IPS-18c (cell line): ENCODE data around the gene TRMT11.
"Not testable (repeated sequence)": the region's sequence is repeated elsewhere in the genome, so short reads cannot be mapped to it uniquely, and the experiment has no call there.

Source experiments
- H3K4me3 ChIP-seq: 2 replicates; pipeline ENCODE4 v1.7.0; 2013; ENCODE audit warnings: low read depth, mild to moderate bottlenecking, low read length, moderate library complexity; ENCODE audit not compliant: insufficient read depth
- H3K9me3 ChIP-seq: one replicate; pipeline ENCODE4 v1.6.1; 2013; ENCODE audit warnings: mild to moderate bottlenecking, low read length, moderate library complexity; ENCODE audit not compliant: control insufficient read depth, insufficient read depth

Gene TRMT11

DNA sequence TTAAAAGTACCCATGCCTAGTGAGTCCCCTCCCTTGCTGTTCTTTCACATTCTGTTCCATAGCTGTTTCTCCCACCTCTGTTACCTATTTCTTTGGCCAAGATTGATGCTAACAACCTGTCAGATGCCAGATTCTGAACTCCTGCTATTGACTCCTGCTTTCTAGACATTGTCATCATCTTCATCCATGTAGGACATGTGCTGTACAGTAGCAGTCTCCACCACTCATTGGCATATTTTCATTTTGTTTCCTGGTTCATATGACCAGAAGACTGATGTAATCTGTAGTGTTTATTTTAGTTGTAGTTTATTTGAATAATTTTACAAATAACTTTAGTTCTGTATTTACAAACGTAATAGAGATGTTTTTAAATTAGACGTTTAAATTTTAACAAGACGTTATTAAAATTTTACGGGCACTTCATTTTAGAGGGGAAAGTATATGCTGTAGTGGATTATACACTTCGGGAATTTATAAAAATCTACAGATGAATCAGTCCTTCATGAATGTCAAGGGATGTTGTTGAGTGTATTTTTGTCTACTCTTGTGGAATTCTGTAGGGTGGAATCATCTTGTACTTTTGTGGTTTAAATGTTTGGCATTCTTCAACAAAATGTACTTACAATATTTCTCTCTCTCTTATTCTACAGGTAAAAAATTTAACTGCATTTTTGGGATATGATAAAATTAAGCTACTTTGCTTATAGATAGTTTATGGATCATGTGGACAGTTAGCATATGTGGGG is 34.1 kb downstream of the TRMT11 start:
- no peak overlapping the region for H3K4me3 ChIP-seq

DNA sequence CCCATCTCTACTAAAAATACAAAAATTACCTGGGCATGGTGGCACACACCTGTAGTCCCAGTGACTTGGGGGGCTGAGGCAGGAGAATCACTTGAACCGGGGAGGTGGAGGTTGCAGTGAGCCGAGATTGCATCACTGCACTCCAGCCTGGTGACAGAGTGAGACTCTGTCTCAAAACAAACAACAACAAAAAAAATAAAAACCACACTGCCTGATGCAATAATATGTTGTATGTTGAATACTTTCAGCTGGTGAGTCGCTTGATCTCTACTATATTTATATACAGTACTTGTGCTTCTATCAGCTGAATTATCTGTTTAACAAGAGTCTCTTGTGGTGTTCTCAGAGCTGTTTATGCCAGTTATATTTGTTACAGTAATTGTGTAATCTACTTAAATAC is 37.1 kb downstream of the TRMT11 start:
- H3K9me3 ChIP-seq, H3K4me3 ChIP-seq: not testable (repeated sequence)

More for the DNA sequence above, 34.1 kb downstream of the TRMT11 start:
- H3K9me3 ChIP-seq = no peaks in the 10 kb centered on the region

DNA sequence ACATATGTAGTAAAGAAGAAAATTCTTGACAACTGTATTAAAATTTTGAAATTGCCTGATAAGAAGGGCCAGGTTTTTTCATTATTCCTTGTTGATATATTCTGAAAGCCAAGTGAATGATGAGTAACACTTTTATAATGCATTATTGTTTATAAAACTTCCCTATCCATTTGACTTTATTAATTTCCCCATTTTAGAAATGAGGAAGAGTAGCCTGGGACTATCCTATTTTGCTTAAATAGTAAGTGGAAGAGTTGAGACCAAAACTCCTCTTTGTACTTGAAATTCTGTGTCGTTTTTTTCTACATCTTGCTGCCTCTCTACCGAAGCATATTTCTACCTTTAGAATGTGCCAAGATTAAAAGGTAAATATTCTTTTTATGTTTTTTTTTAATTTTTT is 39.7 kb downstream of the TRMT11 start:
- Histone ChIP-seq H3K4me3 (no peak overlapping the region), H3K9me3 (no peaks in the 10 kb centered on the region)

DNA sequence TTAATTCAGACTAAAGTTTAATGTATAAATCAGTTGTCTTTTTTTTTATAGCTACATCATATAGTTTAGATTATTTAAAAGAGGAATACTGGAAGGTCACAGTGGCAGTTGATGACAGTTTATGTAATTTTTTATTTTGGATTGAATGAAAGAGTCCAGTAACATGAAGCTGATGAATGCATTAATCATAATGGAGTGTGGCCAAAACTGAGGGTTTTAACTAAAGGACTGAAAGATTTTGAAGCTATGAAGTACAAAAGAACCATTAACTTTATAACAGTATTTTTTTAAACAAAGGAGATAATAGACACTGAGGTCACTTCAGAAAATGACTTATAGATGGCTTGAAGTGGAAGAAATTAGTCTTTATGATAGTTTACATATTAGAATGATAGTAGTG is 41.3 kb downstream of the TRMT11 start:
- no peaks in the 10 kb centered on the region for H3K9me3 ChIP-seq
- no peak overlapping the region for H3K4me3 ChIP-seq

DNA sequence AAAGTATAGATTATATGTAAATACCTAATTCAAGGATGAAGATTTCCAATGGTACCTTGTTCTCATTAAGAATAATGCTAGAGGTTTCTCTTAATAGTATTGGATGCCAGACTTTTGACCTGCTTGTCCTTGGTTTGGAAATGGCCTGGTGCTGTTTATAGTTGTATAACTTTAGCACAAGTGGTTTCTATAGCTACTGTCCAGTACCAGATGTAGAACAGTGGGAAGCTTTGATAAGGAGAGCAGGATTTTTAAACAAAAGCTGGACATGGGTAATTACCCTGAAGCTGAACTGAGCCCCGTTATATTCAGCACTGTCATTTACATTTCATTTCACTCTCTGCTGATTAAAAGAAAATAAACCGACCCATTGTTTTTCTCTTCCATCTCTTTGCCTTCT is 43.7 kb downstream of the TRMT11 start:
- Histone ChIP-seq H3K4me3 (no peak overlapping the region), H3K9me3 (no peaks in the 10 kb centered on the region)

DNA sequence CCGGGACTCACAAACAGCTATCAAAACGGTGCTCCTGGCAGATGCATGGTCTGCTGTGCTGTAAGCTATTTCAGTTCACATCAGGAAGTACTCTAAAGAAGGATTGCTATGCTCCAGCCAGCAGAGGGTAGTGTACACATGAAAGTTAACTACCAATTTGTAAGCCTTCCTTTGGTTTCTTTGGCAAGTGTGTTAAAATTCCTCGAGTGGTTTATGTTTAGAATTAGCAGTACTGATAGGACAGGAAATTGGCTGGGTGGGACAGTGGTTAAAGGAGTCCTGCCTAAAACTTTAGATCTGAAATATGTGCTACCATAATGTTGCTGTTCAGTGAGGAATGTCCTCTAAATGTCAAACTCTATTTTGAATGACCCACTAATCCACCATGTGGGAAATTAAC is 47.4 kb downstream of the TRMT11 start:
- no peak overlapping the region for H3K4me3 ChIP-seq
- H3K9me3 ChIP-seq = no peaks in the 10 kb centered on the region

DNA sequence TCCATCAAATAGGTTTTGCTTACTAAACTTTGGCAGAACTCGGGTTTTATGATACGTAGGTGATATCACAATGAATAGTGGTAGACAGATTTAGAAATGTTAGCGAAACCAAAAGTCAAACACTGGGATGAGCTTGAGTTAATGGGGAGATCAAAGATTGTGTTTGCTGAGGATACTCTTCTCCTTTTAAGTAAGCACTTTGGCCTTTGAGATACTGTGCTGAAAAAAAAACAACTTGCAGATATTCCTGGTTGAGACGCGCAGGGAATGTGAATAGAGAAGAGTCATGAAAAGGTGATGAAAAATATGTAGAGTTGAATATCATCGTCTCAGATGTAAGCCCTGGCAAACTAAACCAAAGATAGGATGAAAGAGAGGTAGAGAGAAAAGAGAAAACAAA is 48.3 kb downstream of the TRMT11 start:
- Histone ChIP-seq H3K9me3 (no peaks in the 10 kb centered on the region), H3K4me3 (no peak overlapping the region)

DNA sequence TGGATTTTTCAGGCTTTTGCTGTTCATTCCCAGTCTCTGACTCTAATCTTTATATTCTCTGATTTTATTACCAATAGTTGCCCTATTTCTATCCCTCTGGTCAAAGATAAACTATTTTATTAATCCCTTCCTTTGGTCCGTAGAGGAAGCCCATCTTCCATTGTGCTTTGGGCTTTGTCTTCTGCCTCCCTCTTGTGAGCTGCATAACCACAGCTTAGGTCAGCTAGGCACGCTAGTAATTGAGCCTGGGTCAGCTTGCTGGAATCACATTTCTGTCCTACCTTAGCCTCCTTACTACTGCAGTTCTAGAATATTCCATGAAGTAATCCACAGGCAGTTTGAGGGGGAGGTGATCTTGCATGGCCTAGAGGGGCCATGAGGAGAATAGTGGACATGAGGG is 49.4 kb downstream of the TRMT11 start:
- Histone ChIP-seq H3K4me3 (no peak overlapping the region), H3K9me3 (no peaks in the 10 kb centered on the region)

DNA sequence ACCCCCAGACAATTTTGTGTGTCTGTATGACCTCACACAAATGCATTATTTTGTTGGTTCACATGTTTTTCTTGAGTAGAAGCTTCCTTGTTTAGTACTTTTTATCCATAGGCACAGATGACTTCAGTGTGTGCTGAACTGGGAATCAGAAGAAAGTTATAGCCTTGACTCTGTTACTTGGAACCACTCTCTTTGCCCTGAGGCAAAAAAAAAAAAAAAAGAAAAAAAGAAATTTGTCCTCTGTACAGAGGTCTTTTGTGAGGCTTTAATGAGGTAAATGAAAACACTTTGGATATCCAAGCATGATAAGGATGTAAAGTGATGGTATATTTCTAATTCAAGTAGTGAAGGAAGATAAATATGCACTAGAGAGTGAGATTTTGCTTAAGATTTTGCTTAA is 51.9 kb downstream of the TRMT11 start:
- Histone ChIP-seq H3K9me3 (no peaks in the 10 kb centered on the region), H3K4me3 (no peak overlapping the region)

DNA sequence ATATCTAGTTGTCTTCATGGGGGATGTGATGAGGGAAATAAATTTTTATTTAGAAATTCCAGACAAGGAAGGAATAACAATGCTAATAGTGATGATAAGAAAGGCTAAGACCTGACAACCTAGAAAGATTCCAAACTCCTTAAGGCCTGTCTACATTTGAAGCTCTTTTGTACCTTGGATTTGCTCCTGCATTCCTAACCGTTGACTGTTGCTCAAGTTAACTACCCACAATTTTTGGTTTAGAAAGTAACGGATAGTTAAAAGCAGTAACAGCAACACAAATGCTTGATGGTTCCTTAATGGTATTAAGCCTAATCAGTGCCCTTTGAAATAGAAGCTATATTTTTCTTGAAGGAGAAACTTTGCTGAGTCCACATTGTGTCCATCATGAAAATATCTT is 52.9 kb downstream of the TRMT11 start:
- no peak overlapping the region for H3K4me3 ChIP-seq
- no peaks in the 10 kb centered on the region for H3K9me3 ChIP-seq

DNA sequence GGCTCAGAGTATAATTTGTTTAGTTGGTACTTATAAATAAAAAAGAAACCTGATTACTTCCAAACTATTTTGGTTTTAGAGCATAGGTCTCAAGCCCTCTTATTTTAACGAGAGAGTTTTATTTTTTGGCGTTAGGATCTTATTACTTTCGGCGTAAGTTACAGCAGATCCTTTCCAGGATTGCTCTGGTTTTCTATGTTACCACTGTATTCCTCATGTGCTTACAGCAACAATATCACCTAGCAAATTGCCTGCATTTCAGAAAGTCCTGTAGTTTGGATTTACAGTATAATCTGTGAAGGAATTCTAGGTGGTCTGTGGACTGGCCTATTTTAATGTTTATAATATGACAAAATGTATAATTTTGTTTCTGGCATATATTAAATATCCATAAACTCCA is 54.1 kb downstream of the TRMT11 start:
- Histone ChIP-seq H3K4me3 (no peak overlapping the region), H3K9me3 (no peaks in the 10 kb centered on the region)

DNA sequence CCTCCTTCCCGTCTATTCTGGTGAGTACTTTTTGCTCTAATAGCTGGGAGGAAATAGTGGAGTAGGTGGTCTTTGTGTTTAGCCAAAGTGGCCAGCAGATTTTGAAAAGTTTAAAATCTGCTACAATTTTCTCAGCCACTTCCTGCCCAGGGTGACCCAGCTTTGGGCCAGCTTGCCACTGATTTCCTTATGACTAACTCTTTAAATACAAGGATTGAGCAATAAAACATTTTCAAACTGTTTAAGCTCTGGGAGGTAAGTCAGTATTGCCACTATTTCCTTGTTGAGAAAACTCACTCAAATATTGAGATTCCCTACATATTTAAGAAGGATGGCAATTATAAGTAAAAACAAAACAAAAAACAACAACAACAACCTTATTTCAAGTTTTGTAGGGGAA is 54.5 kb downstream of the TRMT11 start:
- Histone ChIP-seq H3K9me3 (no peaks in the 10 kb centered on the region), H3K4me3 (no peak overlapping the region)

DNA sequence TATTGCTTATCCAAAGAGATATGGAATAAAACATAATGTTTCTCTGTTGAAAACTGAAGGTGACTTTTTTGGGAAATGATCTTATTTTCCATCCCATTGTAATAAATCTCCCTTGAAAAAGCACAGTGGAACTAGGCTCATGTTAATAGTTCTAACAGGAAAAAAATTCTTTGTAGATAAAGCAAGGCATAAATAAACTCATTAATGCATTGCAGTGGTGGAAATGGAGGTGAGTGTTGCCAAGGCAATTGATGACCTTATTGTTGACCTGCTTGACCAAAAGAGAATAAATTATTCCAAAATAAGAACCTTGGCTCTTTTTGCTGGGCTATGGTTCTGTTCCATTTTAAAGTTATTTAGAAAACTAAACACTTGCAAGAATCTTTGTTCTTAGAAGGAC is 55.2 kb downstream of the TRMT11 start:
- Histone ChIP-seq H3K4me3 (no peak overlapping the region), H3K9me3 (no peaks in the 10 kb centered on the region)

DNA sequence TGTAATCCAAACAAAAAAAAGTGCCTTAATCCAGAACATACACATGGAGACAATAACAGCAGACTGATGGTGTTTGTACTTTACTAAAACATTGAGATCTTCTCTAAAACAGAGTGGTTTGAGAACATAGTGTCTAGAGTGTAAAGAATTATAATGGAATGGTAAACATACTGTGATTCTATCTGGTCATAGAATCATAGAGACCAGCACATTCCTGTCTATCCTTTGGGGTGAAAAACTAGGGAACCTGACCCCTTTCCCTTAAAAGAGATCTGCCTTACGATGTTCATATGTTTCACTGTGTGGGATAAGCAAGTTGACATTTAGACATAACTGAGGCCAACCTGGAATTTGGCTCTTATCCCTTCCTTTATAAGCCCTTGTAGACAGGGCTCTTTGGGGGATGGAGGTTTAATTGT is 55.7 kb downstream of the TRMT11 start:
- no peaks in the 10 kb centered on the region for H3K9me3 ChIP-seq

DNA sequence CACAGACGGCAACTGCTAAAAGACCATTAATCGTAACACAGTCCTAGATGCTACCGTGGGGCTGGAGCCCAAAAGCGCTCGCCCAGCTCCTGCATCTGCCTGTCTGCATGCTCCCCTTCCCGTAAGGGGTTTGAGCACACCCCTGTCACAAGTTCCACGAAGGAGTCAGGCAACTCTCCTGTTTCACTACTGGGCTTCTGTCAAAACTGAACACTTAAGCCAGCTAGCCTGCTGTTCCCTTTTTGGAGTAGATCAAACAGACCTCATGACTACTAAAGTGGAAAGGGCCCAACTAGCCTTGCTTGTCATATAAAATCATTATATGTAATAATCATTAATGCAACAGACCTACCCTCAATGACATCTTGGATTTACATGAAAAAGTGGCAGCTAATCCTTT is 61.3 kb downstream of the TRMT11 start:
- H3K9me3 ChIP-seq = no peaks in the 10 kb centered on the region

More for the DNA sequence above, 55.7 kb downstream of the TRMT11 start:
- no peak overlapping the region for H3K4me3 ChIP-seq

DNA sequence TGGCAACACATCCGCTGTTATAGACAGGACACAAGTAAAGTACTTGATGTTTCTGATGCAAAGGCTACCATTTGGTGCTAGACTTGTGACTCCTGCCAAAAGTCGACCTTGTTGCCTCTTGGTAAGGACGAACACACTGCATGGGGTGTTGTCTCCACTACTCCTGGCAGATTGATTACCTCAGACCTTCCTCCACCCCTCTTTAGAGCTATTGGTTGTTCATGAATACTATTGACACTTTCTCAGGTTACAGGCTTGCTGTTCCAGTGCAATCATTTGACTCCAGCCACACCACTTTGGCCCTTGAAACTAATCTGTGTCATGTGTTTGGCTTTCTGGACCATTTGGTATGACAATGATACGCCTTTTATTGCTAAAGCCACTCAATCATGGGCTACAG is 62.3 kb downstream of the TRMT11 start:
- H3K4me3 ChIP-seq = no peak overlapping the region
- no peaks in the 10 kb centered on the region for H3K9me3 ChIP-seq

More for the DNA sequence above, 61.3 kb downstream of the TRMT11 start:
- no peak overlapping the region for H3K4me3 ChIP-seq

DNA sequence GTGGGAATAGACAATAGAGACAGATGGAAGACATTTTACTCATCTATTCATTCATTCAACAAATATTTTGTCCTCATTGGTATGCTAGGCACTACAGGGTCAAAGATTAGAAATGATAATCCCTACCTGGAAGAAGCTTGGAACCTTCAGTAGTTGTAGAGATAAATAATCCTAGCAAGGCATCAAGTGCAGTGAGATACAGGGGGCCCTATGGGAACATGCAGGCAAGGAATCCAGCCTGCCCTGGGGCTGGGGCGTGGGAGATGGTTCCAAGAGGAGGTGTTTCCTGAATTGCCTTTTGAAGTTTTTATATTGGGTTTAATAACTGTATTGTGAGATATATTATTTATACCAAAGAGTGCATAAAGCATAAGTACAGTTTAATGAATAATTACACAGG is 64.5 kb downstream of the TRMT11 start:
- H3K4me3 ChIP-seq = no peak overlapping the region
- H3K9me3 ChIP-seq = no peaks in the 10 kb centered on the region

DNA sequence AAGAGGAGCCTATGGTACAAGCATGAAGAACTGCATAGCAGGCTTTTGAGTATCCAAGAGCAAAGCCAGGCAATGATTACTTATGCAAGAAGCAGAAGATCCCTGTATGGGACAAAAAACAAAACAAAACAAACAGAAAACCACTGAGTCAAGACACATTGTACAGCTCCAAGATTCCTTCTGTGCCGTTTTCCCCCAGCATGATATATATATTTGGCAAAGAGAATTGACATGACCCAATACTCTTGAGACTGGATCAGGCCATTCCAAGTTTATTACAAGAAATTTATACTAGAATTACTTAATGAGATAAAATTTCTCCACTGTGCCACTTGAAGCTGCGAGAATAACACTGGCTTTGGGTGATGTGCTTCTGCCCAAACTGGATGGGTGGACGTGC is 65.5 kb downstream of the TRMT11 start:
- H3K9me3 ChIP-seq = no peaks in the 10 kb centered on the region

DNA sequence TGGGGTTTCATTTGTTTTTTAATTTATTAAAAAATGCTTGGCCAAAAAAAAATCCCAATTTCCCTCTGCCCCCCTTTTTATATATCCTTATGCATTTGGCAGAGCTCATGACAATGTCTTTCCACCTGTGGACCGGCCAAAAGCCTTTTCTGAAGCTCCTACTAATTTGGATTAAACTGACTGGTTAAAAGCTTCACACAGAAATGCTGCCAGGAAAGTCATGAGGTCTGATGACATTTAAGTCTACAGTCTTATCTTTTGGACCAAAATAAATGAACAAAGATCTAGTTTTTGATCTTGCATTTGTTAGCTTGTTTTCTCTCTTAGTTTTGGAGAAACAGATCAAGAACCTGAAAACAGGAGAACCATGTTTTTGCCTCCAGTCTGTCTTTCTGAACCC is 66.1 kb downstream of the TRMT11 start:
- Histone ChIP-seq H3K4me3 (no peak overlapping the region), H3K9me3 (no peaks in the 10 kb centered on the region)

More for the DNA sequence above, 65.5 kb downstream of the TRMT11 start:
- no peak overlapping the region for H3K4me3 ChIP-seq
